Naive thymus-derived CD8-positive, alpha-beta T cell (primary cell): ENCODE results near the gene SIGMAR1. TPM values are rescaled to one million over a fixed set of nuclear protein-coding genes. Genes with fewer than 3 reads are reported as not detected.
"Not testable (repeated sequence)": the region's sequence is repeated elsewhere in the genome, so short reads cannot be mapped to it uniquely, and the experiment has no call there.

Experiments used
- ATAC-seq, 2 donors: fragments of 150-1000 bp; cut with Tn5 transposase in 1 of 2; sonication (Bioruptor Pico), chemical (Tn5 transposase) in 1 of 2; 1 replicate in 1 of 2; 2 replicates in 1 of 2; pipeline ENCODE4 v1.10.0; 2021; ENCODE audit warnings: mild to moderate bottlenecking in 2 of 2, moderate library complexity in 2 of 2
- POLR2A ChIA-PET: fragments of 350-600 bp; sonication (Branson Sonifier 250); formaldehyde crosslinking; loops from one replicate; lab custom pipeline; 2021; ENCODE audit warnings: antibody characterized with exemption; lab: Charles Lee
- DNase-seq, 10 donors: peaks; one replicate each; pipeline versions ENCODE4 v3.0.0 to v3.0.0-alpha.2; 2020 to 2022
- H3K27ac Mint-ChIP-seq, 10 donors: one replicate each; pipeline ENCODE4 v1.8.0; 2020 to 2022; ENCODE audit warnings: mild to moderate bottlenecking in 10 of 10, mixed read lengths in 10 of 10, moderate library complexity in 4 of 10, inconsistent platforms in 1 of 10
- H3K27me3 Mint-ChIP-seq, 5 donors: one replicate each; pipeline ENCODE4 v1.8.0; 2021 to 2022; ENCODE audit warnings: mixed read lengths in 5 of 5
- H3K36me3 Mint-ChIP-seq, 3 donors: one replicate each; pipeline ENCODE4 v1.8.0; 2020 to 2022; ENCODE audit warnings: mixed read lengths in 3 of 3, mild to moderate bottlenecking in 2 of 3, inconsistent platforms in 1 of 3
- H3K4me1 Mint-ChIP-seq, 4 donors: one replicate each; pipeline ENCODE4 v1.8.0; 2021 to 2022; ENCODE audit warnings: mixed read lengths in 4 of 4
- H3K4me3 Mint-ChIP-seq, 10 donors: one replicate each; pipeline ENCODE4 v1.8.0; 2020 to 2022; ENCODE audit warnings: mild to moderate bottlenecking in 10 of 10, mixed read lengths in 10 of 10, moderate library complexity in 6 of 10, inconsistent platforms in 1 of 10
- H3K9me3 Mint-ChIP-seq, 9 donors: one replicate each; pipeline ENCODE4 v1.8.0; 2020 to 2022; ENCODE audit warnings: mixed read lengths in 9 of 9, mild to moderate bottlenecking in 3 of 9, inconsistent platforms in 1 of 9, moderate library complexity in 1 of 9
- polyA plus RNA-seq, 3 donors: library from polyadenylated mRNA; unstranded; fragments of 300-500 nt; fragmentation: Illumina TruSeq; gene quantifications; one replicate each; pipeline ENCODE4 v1.2.3, GENCODE V29; 2021
- total RNA-seq, 8 experiments: library from RNA in 2 of 8; stranded (reverse) in 2 of 8; gene quantifications; one replicate each; pipeline ENCODE4 v1.2.3 and lab custom pipeline; 2021 to 2026

SIGMAR1 gene
- total and polyA plus RNA-seq, 5 experiments from 2014 or later: 37.7 to 78.4 (median 67.9) TPM

DNA sequence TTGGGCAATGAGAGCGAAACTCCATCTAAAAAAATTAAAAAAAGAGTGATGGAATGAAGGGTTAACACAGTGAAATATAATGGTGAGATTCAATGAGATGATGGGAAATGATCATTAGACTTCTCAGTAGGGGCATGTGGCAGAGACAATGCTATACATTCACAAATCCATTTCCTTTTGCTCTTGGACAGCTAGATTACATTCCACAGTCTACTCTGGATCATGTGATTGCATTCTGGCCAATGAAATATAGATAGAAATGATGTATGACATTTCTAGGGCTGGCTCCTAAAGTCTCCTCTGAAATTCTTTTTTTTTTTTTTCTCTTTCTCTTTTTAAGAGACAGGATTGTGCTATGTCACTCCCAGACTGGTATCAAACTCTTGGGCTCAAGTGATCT, 5.1 kb upstream of the SIGMAR1 start:
- no peak for DNase-seq
- peak overlapping the region in 1 of 10 donors; percentile 11 for H3K27ac Mint-ChIP-seq
- no peaks in the 10 kb centered on the region for H3K27me3 Mint-ChIP-seq
- ATAC-seq: no peak
- POLR2A ChIA-PET: interaction anchor here (0.5 to 0.7 kb wide), 2 partner anchors 309 to 825 kb away, joined by 4 read pairs; no protein-coding TSS in a partner anchor
- H3K36me3 Mint-ChIP-seq: no peaks in the 10 kb centered on the region
- H3K4me3 Mint-ChIP-seq: no peak overlapping the region
- no peaks in the 10 kb centered on the region for H3K9me3 Mint-ChIP-seq
- peaks cover 15 to 29% (median 24%) of the 10 kb centered on the region in 4 donors for H3K4me1 Mint-ChIP-seq

DNA sequence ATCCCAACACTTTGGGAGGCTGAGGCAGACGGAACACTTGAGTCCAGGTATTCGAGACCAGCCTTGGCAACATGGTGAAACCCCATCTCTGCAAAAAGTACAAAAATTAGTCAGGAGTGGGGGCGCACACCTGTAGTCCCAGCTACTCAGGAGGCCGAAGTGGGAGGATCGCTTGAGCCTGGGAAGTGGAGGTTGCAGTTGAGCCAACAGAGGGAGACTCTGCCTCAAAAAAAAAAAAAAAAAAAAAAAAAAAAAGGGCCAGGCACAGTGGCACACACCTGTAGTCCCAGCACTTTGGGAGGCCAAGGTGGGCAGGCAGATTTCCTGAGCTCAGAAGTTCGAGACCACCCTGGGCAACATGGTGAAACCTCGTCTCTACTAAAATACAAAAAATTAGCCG, 1.7 kb upstream of the SIGMAR1 start:
- not testable (repeated sequence) for DNase-seq, H3K36me3 Mint-ChIP-seq, H3K4me3 Mint-ChIP-seq, ATAC-seq, H3K27me3 Mint-ChIP-seq, H3K9me3 Mint-ChIP-seq
- peak overlapping the region in 2 of 10 donors; percentile 93 for H3K27ac Mint-ChIP-seq
- POLR2A ChIA-PET: interaction anchor here (0.7 to 3.3 kb wide), 4 partner anchors 15 to 363 kb away, joined by 4 to 32 read pairs (median 4); no protein-coding TSS in a partner anchor
- peaks cover 12 to 34% (median 30%) of the 10 kb centered on the region in 4 donors for H3K4me1 Mint-ChIP-seq

DNA sequence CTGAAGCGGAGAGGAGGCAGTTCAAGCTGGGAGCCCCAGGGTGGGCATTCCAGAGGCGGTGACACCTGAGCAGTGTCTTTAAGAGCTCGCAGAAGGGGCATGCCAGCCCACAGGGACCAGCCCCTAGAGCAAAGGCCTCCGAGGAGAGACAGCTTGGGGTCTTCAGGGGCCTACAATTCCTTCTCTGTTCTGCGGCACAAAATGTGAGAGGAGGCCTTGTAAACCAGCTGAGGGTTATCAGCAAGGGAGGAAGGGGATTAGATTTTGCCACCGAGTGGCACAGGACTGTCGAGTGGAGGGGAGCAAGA, 505 bp upstream of the SIGMAR1 start:
- Mint-ChIP-seq H3K27me3 (no peaks in the 10 kb centered on the region), H3K36me3 (peaks cover 0 to 4% (median 0%) of the 10 kb centered on the region in 3 donors), H3K4me3 (peak overlapping the region; percentile 82 to 93 (median 90)), H3K4me1 (peaks cover 16 to 42% (median 34%) of the 10 kb centered on the region in 4 donors), H3K9me3 (no peaks in the 10 kb centered on the region), H3K27ac (peak overlapping the region; percentile 91 to 96 (median 94))
- no peak for ATAC-seq
- POLR2A ChIA-PET: interaction anchor here (0.5 to 5.5 kb wide), 19 partner anchors 9 to 1348 kb away, joined by 3 to 55 read pairs (median 6); partner anchors contain the start of genes ARID3C, CCL27, DCTN3 and ENHO
- DNase-seq: no peak

DNA sequence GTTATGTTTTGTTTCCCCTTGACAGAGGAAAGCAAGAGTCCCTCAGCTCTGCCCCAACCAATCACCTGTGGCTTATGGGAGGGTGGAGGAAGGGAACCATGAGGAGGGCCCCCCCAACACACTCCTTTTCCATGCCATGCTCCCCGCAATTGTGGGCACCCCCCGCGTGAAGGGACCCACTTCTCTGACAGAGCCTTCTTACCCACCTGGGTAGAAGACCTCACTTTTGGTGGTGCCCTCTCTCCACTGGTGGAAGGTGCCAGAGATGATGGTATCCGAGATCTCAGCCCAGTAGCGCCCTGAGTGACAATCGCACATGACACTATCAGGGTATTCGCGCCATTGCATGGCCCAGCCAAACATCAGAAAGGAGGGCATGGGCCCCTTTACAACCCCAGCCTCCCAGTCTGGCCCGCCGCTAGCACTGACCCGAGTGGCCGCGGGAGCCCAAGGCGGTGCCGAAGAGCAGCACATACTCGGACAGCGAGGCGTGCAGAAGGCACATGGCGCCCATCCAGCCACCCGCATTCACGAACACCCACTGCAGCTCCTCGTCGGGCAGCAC, 714 bp downstream of the SIGMAR1 start:
- Mint-ChIP-seq H3K4me3 (peak overlapping the region; percentile 82 to 93 (median 90)), H3K4me1 (peaks cover 20 to 42% (median 34%) of the 10 kb centered on the region in 4 donors), H3K9me3 (no peaks in the 10 kb centered on the region), H3K36me3 (peaks cover 0 to 4% (median 0%) of the 10 kb centered on the region in 3 donors), H3K27ac (peak overlapping the region; percentile 63 to 95 (median 89)), H3K27me3 (no peaks in the 10 kb centered on the region)
- DNase-seq (no peak), ATAC-seq (no peak)
- POLR2A ChIA-PET: interaction anchor here (0.6 to 5.5 kb wide), 14 partner anchors 9 to 1020 kb away, joined by 3 to 55 read pairs (median 8); partner anchors contain the start of genes CCL27, DCTN3, GALT and IL11RA

DNA sequence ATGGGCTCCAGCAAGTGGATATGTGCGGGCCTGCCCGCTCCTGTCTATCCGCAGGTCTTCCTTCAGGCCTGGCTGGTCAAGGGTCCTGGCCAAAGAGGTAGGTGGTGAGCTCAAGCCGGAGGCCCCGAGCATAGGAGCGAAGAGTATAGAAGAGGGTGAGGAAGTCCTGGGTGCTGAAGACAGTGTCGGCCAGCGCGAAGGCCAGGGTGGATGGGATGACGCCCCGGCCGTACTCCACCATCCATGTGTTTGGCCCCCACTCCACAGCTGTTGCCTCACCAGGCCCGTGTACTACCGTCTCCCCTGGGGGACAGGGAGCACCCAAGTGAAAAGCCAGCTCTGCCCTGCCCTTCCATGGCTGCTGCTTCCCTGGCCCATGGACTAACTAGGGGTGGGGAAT, 2.0 kb downstream of the SIGMAR1 start:
- no peak for ATAC-seq
- Mint-ChIP-seq H3K9me3 (no peaks in the 10 kb centered on the region), H3K36me3 (peaks cover 0 to 4% (median 0%) of the 10 kb centered on the region in 3 donors), H3K27me3 (peaks cover 0 to 4% (median 0%) of the 10 kb centered on the region in 5 donors), H3K4me3 (peak overlapping the region in 9 of 10 donors; percentile 14 to 86 (median 49)), H3K4me1 (peaks cover 20 to 42% (median 34%) of the 10 kb centered on the region in 4 donors), H3K27ac (peak overlapping the region in 2 of 10 donors; percentile 4 to 73)
- no peak for DNase-seq
- POLR2A ChIA-PET: interaction anchor here (0.6 to 5.5 kb wide), 6 partner anchors 11 to 603 kb away, joined by 3 to 51 read pairs (median 14); partner anchors contain the start of genes CCL27, DCTN3, GALT and RPP25L

DNA sequence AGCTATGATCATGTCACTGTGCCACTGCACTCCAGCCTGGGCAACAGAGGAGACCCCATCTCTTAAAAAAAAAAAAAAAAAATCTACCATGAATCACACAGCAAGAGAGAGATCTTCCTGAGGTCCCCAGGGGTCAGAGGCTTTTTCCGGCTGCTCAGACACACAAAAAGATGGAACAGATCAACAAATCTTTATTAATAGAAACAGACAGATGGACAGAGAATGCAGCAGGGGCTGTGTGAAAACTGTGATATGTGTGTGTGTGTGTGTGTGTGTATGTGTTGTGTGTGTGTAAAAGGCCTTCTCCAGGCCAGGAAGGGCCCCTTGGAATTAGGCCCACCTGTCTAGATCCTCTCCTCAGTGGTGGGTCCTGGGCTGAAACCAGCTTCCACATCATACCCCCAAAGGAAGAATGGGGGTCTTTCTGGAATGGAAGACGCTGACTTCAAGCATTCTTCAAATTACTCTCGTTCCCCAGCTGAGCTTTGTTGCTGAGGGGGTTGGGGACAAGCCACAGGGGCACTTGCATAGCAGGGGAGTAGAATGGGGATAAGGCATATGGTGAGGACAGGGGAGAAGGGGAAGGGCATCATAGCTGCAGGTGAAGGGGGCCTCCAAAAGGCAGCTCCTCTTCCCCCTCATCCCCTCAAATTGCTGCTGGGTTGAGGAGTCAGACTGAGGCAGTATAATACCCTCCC, 2.9 kb downstream of the SIGMAR1 start:
- ATAC-seq: no peak
- H3K27ac Mint-ChIP-seq: peak overlapping the region in 2 of 10 donors; percentile 20 to 25
- H3K27me3 Mint-ChIP-seq: peaks cover 0 to 12% (median 3%) of the 10 kb centered on the region in 5 donors

DNA sequence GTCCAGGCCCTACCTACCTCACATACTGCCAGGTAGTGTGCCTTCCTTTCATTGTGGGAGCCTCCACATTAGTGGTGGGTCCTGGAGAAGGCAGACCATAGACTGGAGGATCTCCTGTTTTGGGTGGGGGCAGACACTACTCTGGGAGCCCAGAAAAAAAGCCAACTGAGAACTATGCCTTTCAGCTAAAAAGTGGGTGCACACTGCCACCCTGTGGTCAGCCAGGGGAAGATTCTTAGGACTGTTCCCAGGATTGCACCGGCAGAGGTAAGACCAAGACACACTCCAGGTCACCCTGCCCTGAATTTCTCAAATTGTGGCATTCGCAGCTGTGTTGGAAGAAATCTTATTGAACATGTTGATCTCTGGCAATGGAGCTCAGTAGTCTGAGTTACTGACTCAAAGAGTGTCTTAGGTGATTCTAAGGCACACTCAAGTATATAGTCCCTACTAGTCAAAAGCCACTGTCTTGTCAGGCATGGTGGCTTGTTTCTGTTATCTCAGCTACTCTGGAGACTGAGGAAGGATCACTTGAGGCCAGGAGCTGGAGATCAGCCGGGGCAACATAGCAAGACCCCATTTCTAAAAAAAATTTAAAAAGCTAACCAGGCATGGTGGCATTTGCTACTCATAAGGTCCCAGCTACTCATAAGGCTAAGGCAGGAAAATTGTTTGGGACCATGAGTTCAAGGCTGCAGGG, 3.6 kb downstream of the SIGMAR1 start:
- peak; percentile 61 to 86 (median 74) for DNase-seq
- peak overlapping the region in 3 of 10 donors; percentile 8 to 55 (median 24) for H3K4me3 Mint-ChIP-seq
- H3K4me1 Mint-ChIP-seq: peaks cover 26 to 49% (median 40%) of the 10 kb centered on the region in 4 donors

More for the DNA sequence above, 2.9 kb downstream of the SIGMAR1 start:
- no peak for DNase-seq
- Mint-ChIP-seq H3K4me1 (peaks cover 23 to 42% (median 36%) of the 10 kb centered on the region in 4 donors), H3K36me3 (peaks cover 0 to 4% (median 0%) of the 10 kb centered on the region in 3 donors), H3K9me3 (no peaks in the 10 kb centered on the region), H3K4me3 (peak overlapping the region in 3 of 10 donors; percentile 18 to 67 (median 49))
- POLR2A ChIA-PET: interaction anchor here (0.6 to 5.5 kb wide), 7 partner anchors 12 to 602 kb away, joined by 3 to 51 read pairs (median 6); partner anchors contain the start of genes DCTN3, GALT and RPP25L

DNA sequence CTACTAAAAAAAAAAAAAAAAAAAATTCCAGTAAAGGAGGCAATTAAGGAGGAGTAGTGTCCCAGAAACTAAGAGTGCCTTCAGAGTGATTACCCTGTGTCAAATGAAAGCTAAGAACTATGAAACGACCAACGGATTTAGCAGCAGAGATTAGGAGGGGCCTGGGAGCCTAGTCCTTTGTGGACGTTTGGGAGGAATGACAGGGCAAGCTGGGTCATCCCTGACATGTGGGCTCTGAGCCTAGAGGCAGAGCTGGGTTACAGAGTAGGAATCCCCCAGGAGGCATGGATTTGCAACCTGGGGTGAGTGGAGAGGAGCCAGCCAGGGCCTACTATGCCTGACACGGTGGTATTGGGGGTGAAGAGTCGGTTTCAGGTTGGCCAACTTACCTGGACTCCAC, 4.4 kb downstream of the SIGMAR1 start:
- H3K4me3 Mint-ChIP-seq: no peak overlapping the region
- no peaks in the 10 kb centered on the region for H3K9me3 Mint-ChIP-seq
- peak overlapping the region in 1 of 10 donors; percentile 38 for H3K27ac Mint-ChIP-seq
- peaks cover 6 to 28% (median 16%) of the 10 kb centered on the region in 5 donors for H3K27me3 Mint-ChIP-seq
- peaks cover 27 to 48% (median 38%) of the 10 kb centered on the region in 4 donors for H3K4me1 Mint-ChIP-seq
- ATAC-seq: no peak
- peaks cover 0 to 7% (median 0%) of the 10 kb centered on the region in 3 donors for H3K36me3 Mint-ChIP-seq
- DNase-seq: no peak
- POLR2A ChIA-PET: interaction anchor here (0.7 to 5.5 kb wide), 5 partner anchors 11 to 60 kb away, joined by 3 to 51 read pairs (median 6); partner anchors contain the start of genes DCTN3, GALT and RPP25L

More for the DNA sequence above, 3.6 kb downstream of the SIGMAR1 start:
- POLR2A ChIA-PET: interaction anchor here (1.5 to 5.5 kb wide), 4 partner anchors 11 to 22 kb away, joined by 3 to 51 read pairs (median 12); partner anchors contain the start of genes DCTN3, GALT and RPP25L
- H3K9me3 Mint-ChIP-seq: no peaks in the 10 kb centered on the region
- peak overlapping the region in 3 of 10 donors; percentile 1 to 8 (median 2) for H3K27ac Mint-ChIP-seq
- H3K27me3 Mint-ChIP-seq: peaks cover 2 to 19% (median 10%) of the 10 kb centered on the region in 5 donors
- H3K36me3 Mint-ChIP-seq: peaks cover 0 to 4% (median 0%) of the 10 kb centered on the region in 3 donors
- peak; percentile 17 to 26 for ATAC-seq

DNA sequence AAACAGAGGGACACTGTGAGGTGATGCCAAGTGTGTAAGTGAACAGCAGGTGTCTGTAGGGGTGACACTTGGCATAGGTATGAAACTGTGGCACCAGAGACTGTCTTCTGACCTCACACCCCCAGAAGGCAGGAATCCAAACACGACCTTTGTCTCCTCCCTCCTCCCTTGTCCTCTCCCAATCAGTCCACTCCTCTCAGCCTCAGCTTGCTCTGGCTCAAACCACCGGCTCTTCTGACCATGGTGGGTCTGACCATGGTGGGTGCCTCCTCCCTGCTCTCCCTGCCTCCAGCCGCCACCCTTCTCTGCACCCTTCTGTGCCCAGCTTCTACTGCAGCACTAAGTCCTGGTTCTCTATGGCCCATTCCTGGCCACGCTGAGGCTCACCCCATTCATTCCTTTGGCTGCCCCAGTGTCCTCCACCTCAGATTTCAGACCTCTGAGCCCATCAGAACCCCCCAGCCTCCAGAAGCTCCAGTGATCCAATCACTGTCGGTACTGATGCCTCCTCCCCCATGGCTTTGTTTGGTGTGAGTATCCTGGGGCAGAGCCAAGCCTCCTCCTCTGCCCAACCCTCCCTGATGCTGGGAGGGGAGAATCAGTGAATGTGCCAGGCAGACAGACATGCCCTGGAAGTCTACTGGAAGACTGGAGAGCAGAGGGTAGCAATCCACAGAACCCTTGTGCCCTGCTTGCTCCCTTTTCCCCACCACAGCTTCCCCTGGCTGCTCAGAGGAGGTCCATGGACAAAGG, 7.0 kb downstream of the SIGMAR1 start:
- no peak for DNase-seq
- POLR2A ChIA-PET: interaction anchor here (1.9 kb wide), 1 partner anchor 18 kb away, joined by 7 read pairs; the partner anchor contains the start of gene RPP25L
- no peak for ATAC-seq
- peaks cover 0 to 7% (median 0%) of the 10 kb centered on the region in 3 donors for H3K36me3 Mint-ChIP-seq
- H3K27ac Mint-ChIP-seq: peak overlapping the region in 3 of 10 donors; percentile 13 to 80 (median 33)
- peaks cover 18 to 54% (median 39%) of the 10 kb centered on the region in 5 donors for H3K27me3 Mint-ChIP-seq
- H3K9me3 Mint-ChIP-seq: no peaks in the 10 kb centered on the region
- peak overlapping the region in 6 of 10 donors; percentile 24 to 89 (median 69) for H3K4me3 Mint-ChIP-seq
- peaks cover 18 to 38% (median 25%) of the 10 kb centered on the region in 4 donors for H3K4me1 Mint-ChIP-seq

DNA sequence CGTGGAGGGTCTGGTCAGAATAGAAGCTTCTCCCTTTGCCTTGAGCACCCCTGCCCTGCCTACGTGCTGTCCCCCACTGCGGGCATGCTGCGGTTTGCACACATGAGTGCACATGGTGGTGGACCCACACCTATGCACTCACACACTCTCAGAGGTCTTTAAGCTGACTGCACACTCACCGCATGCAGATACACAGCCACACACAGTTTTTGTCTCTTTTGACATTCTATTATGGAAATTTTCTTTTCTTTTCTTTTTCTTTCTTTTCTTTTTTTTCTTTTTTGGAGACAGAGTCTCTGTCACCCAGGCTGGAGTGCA, 8.1 kb downstream of the SIGMAR1 start:
- H3K4me1 Mint-ChIP-seq: peaks cover 14 to 29% (median 22%) of the 10 kb centered on the region in 4 donors
- ATAC-seq: no peak
- H3K27me3 Mint-ChIP-seq: peaks cover 18 to 63% (median 45%) of the 10 kb centered on the region in 5 donors

More for the DNA sequence above, 8.1 kb downstream of the SIGMAR1 start:
- Mint-ChIP-seq H3K9me3 (no peaks in the 10 kb centered on the region), H3K4me3 (peak overlapping the region; percentile 73 to 89 (median 82)), H3K27ac (peak overlapping the region in 1 of 10 donors; percentile 80), H3K36me3 (peaks cover 0 to 3% (median 0%) of the 10 kb centered on the region in 3 donors)
- DNase-seq: no peak
- POLR2A ChIA-PET: interaction anchor here (1.0 to 1.3 kb wide), 4 partner anchors 9 to 16 kb away, joined by 3 to 6 read pairs (median 4); partner anchors contain the start of genes DCTN3 and SIGMAR1
